ENCODE results near the gene GGCT. TPM values are rescaled to one million over a fixed set of nuclear protein-coding genes. Genes with fewer than 3 reads are reported as not detected.

The GGCT gene
- total and polyA plus RNA-seq, 2 of the 8 experiments (the other 6 are each of a cell fraction or from before 2014, with no cell fraction given) = 50.0 to 129 TPM

DNA sequence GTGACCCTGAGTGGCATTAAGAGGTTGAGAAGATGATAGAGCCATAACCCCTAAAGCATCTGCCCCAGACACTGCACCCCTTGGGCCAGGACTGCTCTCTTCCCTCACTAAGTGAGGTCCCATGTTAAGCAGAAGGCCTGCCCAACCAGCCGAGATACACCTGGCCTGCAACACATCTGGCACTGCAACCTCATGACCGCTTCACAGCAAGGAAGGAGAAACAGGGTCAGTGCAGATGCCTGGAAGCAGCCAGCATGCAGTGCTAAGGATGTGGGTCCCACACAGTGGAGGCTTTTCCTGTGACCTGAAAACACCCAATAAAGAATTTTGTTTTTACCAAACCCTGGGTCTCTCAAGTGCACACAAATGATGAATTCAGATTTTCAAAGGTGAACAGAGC is 33.4 kb downstream of the GGCT start:
- Histone ChIP-seq H3K79me2 (ENCODE audit: control insufficient read depth in 1 of 2, insufficient read depth in 2 of 2, low read length in 2 of 2) (no peaks in the 10 kb centered on the region), H3K23me2 (ENCODE audit: low read depth, low read length) (no peaks in the 10 kb centered on the region), H3K9ac (replicated peaks in 1 of 4; ENCODE audit: extremely low read depth in 1 of 4, low read depth in 3 of 4, low read length in 3 of 4) (no peak overlapping the region), H3K9me3 (ENCODE audit: insufficient read depth in 2 of 2, low read depth in 1 of 2, low read length in 1 of 2) (no peaks in the 10 kb centered on the region), H4K5ac (ENCODE audit: insufficient read length, low read depth, low read length) (no peak overlapping the region), H4K8ac (ENCODE audit: extremely low read depth, insufficient read depth, low read length) (no peak overlapping the region), H2BK20ac (ENCODE audit: low read length) (no peak overlapping the region), H3K27ac (ENCODE audit: low read depth, low read length) (no peak overlapping the region), H3K23ac (ENCODE audit: insufficient read length) (no peak overlapping the region), H3K4me1 (replicated peaks in 1 of 4; ENCODE audit: control insufficient read depth in 3 of 4, insufficient read depth in 4 of 4, low read length in 3 of 4) (peaks cover 3 to 14% (median 5%) of the 10 kb centered on the region in 4 experiments; a peak in 5 of 7 replicates), H3K79me1 (ENCODE audit: low read depth, low read length) (no peaks in the 10 kb centered on the region; the same call in 1 of the 2 replicates), H3K4me3 (ENCODE audit: extremely low read depth in 1 of 4, insufficient read depth in 2 of 4, low read depth in 3 of 4, low read length in 4 of 4) (no peak overlapping the region), H2BK15ac (ENCODE audit: low read length) (peak overlapping the region; percentile 89; the same call in 1 of the 2 replicates), H3K36me3 (ENCODE audit: control insufficient read depth in 2 of 4, insufficient read depth in 4 of 4, low read length in 3 of 4) (no peaks in the 10 kb centered on the region), H2BK120ac (replicated peaks; ENCODE audit: low read depth, low read length) (no peak overlapping the region), H3K27me3 (replicated peaks in 1 of 4; ENCODE audit: control insufficient read depth in 3 of 4, extremely low read depth in 1 of 4, insufficient read depth in 3 of 4, low read length in 3 of 4) (no peaks in the 10 kb centered on the region), H3K4me2 (ENCODE audit: insufficient read depth in 1 of 2, low read depth in 2 of 2, low read length in 2 of 2) (no peak overlapping the region), H3K4ac (replicated peaks; ENCODE audit: insufficient read length, low read depth, low read length) (no peak overlapping the region), H3K18ac (ENCODE audit: extremely low read depth, low read length) (no peak overlapping the region), H2AK5ac (ENCODE audit: low read depth, low read length) (no peak overlapping the region), H3K14ac (ENCODE audit: insufficient read length) (no peak overlapping the region), H2BK12ac (ENCODE audit: low read depth, low read length) (no peak overlapping the region), H2BK5ac (ENCODE audit: low read depth, low read length) (no peak overlapping the region), H2AFZ (ENCODE audit: low read length) (no peak overlapping the region), H3K56ac (replicated peaks; ENCODE audit: insufficient read length, low read depth, low read length) (no peak overlapping the region), H4K91ac (replicated peaks; ENCODE audit: insufficient read length, low read length) (no peak overlapping the region), H4K20me1 (replicated peaks in 1 of 2; ENCODE audit: control insufficient read depth in 1 of 2, insufficient read depth in 2 of 2, low read length in 2 of 2) (no peaks in the 10 kb centered on the region)
- no peak for FAIRE-seq
- TF ChIP-seq GTF2F1 (IDR thresholded peaks at IDR 0.05; ENCODE audit: borderline replicate concordance, low read depth, low read length) (no peak), POLR2AphosphoS5 (IDR thresholded peaks at IDR 0.05; ENCODE audit: low read depth, low read length) (no peak), CHD1 (IDR thresholded peaks at IDR 0.05; ENCODE audit: low read depth, low read length) (no peak), KDM1A (IDR thresholded peaks at IDR 0.05; ENCODE audit: borderline replicate concordance, low read length) (no peak), EZH2 (IDR thresholded peaks at IDR 0.05; ENCODE audit: low read depth, low read length, severe bottlenecking) (no peak), JUN (IDR thresholded peaks at IDR 0.05; ENCODE audit: low read depth, low read length) (no peak), SIRT6 (IDR thresholded peaks at IDR 0.05; ENCODE audit: low read length) (no peak), SAP30 (IDR thresholded peaks at IDR 0.05; ENCODE audit: insufficient read depth, insufficient replicate concordance, low read length) (no peak), HDAC6 (IDR thresholded peaks at IDR 0.05; ENCODE audit: low read depth, low read length) (no peak), POU5F1 (IDR thresholded peaks at IDR 0.05; ENCODE audit: low read depth, low read length) (no peak)
- CTCF ChIA-PET (ENCODE audit: partially characterized antibody) = interaction anchor here (1.0 to 2.8 kb wide), 3 partner anchors 11 to 37 kb away, joined by 3 to 17 read pairs (median 6); no protein-coding TSS in a partner anchor
- POLR2A ChIA-PET (ENCODE audit: partially characterized antibody) = interaction anchor here (1.2 kb wide), 1 partner anchor 21 kb away, joined by 4 read pairs; no protein-coding TSS in a partner anchor
- no peak for DNase-seq (ENCODE audit: low read depth in 1 of 2, low spot score in 2 of 2)
- 84% methylated on average over 2 of the region's 2 CpGs; no CpG with 5 or more reads in 1 of the 2 experiments for WGBS, 2 experiments (ENCODE audit: extremely low coverage in 1 of 2, insufficient coverage in 1 of 2, insufficient read length in 1 of 2, insufficient replicate concordance in 2 of 2, low coverage in 1 of 2, low lambda C conversion rate in 2 of 2, missing lambda C conversion rate in 1 of 2)

All from H1 (cell line).